GM21381 (cell line): Measurements from ENCODE around the gene FOSL2.

Source experiments
- ATAC-seq: cut with Tn5 transposase; IDR thresholded peaks from one replicate; pipeline ENCODE4 v1.9.1; 2021; ENCODE audit warnings: mild to moderate bottlenecking, moderate library complexity; ENCODE audit not compliant: unreplicated experiment

Gene FOSL2

DNA sequence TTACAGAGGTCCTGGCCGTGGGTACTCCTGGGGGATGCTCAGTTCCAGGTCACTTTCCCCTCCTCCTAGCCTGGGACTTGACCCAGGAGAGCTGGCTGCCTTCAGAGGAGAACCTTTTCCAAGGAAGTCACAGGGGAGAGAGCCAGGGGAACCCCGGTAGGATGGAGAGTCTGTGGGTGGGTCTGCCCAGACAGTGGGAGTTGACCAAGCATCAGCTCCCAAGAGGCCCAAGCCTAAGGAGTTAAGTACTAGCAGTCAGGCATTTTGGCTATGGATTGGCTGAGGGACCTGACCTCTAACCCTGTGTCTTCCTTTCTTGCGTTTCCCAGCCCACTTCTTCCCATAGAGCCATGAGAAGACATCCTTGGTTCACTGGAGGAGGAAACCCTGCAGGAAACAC, 54.4 kb downstream of the FOSL2 start:
- ATAC-seq = no peak

- no peak for ATAC-seq
Observed at GRCh38 chr2:28447943-28448792, 55.5 kb downstream of the FOSL2 start.

- no peak for ATAC-seq
Observed at GRCh38 chr2:28448793-28449100, 56.1 kb downstream of the FOSL2 start.

GRCh38 chr2:28449126-28449487, 56.4 kb downstream of the FOSL2 start:
- ATAC-seq = no peak

DNA sequence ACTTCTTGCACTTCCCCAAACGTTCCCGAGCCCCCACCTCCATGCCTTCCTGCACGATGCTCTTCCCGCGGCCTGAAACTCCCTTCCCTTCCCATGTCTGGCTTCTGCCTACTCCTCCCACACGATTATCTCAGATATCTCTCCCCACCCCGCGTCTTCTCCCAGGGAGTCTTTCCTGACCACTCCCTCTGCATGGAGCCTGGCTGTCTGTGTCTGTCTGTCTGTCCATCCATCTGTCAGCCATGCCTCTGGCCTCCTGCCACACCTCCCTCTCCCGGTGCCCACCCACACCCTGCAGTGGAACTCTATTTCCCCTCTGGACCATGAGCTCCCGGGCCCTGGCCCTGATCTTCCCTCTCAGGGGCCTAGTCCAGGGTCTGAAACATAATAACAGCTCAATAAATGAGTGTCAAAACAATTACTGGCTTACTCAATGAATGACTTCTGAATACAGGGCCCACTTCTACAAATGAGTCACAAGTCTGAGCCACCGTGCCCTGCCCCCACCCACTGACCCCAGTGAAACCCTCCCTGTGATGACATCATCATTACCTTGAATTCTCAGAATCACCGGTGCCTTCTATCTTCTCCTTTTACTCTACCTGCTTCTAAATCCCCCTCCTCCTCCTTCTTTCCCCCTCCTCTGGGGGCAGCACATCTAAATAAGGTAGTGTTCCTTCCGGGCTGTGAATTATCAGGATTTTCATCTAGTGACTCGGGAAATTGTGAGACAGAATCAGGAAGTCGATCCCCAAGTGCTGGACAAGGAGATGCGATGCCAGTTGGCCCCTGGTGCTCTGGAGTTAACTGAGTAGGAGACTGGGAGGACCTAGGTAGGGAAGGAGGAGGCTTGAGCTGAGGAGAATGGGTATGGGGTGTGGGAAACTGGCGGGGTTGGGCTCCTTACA, 57.1 kb downstream of the FOSL2 start:
- ATAC-seq = no peak

DNA sequence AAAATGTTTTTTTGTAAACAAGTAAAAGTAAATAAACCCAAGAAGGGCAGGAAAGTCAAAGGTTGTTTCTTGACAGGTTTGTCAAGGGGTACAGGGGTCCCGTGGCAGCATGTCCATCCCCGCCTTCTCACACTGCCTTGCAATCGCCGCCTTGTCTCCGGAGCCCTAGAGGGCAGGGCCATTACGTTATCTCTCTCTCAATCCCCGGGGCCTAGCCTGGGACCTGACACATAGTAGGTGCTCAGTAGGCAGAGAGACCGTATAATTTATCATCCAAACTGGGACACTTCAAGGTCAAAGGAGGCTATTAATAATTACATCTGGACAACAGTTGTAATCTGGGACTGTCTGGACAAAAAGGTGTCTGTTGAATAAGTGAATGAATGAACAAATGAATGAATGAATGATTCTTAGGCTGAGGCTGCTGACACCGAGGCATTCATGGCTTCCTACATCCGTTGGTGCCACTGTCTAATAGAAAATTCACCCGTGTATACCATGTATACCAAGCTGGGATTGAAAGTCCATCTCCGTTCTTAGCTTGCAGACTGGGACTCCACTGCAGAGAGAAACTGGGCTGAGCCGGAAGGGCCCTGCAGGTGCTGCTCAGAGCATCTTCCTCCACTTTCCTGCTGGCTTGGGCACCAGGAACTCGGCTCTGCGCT, 58.4 kb downstream of the FOSL2 start:
- ATAC-seq = no peak

- no peak for ATAC-seq
Observed at GRCh38 chr2:28451793-28452533, 59.3 kb downstream of the FOSL2 start.

- ATAC-seq = no peak
Observed at GRCh38 chr2:28452534-28453081, 60.0 kb downstream of the FOSL2 start.

GRCh38 chr2:28453396-28453795, 60.7 kb downstream of the FOSL2 start:
- no peak for ATAC-seq

GRCh38 chr2:28454016-28454930, 61.6 kb downstream of the FOSL2 start:
- ATAC-seq = no peak

- ATAC-seq = no peak
Observed at GRCh38 chr2:28457237-28457636, 64.6 kb downstream of the FOSL2 start.

DNA sequence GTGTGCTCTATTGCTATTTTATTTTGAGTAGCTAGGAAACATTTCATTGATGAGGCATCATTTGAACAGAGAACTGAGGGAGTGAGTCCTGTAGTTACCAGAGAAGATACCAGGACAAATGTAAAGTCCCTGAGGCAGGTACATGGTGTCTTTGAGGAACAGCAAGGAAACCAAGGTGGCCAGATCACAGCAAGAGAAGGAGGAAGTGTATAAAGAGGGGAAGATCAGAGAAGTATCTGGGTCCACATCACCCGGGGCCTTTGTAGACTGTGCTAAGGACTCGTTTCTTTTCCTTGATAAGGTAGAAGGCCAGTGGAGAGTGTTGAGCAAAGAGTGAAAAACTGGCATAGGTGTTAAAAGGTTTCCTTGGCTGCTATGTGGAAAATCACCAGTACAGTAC, 68.4 kb downstream of the FOSL2 start:
- no peak for ATAC-seq

GRCh38 chr2:28462122-28462521, 69.5 kb downstream of the FOSL2 start:
- ATAC-seq = no peak

DNA sequence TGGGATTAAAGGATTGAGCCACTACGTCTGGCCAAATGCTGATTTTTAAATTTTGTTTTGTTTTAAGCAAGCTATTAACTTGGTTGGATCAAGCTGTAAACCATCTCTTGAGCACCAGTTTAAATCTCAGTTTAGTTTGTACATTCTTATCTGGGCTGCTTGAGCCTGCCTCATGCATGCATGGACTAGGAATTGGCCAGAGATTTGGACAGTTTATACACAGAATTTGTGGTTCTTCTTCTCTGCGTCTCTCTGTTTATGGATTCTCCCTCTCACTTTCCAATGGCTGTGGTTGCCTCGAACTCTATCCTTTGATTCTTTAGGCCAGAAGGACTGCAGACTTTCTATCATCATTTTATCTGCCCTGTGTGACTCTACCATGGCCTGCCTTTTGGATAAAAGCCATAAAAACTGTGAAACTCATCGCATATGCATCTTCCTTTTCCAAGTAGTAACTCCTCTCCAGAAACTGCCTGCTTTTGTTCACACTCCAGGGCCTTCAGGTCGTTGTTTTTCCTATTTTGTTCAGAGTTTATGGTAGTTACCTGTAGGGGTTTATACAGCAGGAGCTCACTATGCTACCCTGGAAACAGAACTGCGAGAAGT, 70.7 kb downstream of the FOSL2 start:
- ATAC-seq = no peak

- ATAC-seq = no peak
Observed at GRCh38 chr2:28463893-28464292, 71.2 kb downstream of the FOSL2 start.

DNA sequence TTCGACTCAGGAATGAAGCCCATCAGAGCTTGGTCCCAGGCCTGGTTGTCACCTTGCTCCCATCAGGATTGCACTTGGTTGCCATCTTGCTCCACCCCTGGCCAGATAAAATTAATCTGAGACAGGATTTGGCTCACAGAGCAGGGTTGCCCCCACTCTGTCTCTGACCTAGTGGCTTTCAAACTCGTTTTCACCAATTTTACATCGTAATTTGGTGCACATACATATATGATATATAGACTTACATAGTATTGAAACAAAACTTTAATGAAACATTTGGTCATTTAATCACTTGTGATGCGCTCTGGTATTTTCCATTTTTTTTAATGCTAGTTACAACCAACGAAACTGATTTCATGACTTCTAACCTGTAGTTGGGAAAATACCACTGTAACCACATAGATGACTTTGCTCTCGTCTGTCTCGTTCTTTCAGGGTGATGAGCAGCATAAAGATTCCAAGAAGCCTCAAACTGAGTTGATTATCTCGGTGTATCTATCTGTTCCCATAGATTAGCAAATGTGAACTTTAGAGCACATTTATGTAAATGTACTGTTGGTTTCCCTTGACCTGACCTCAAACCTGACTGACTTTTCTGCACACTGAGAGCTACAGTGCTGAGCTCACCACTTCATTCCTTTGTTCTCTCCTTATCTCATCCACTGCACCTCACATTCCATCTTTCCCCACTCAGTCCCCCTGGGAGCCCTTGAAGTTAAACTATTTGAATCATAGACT, 72.7 kb downstream of the FOSL2 start:
- no peak for ATAC-seq
